CD4-positive, alpha-beta T cell treated with Interleukin-15 for 4 hours (primary cell): ENCODE results near the gene GALNT15.

ENCODE experiments used
- DNase-seq: peaks from one replicate; pipeline ENCODE4 v3.0.0-alpha.2; 2020; ENCODE audit warnings: low spot score

Gene GALNT15

GRCh38 chr3:16227566-16227965 is 53.1 kb downstream of the GALNT15 start:
- no peak for DNase-seq

- DNase-seq = no peak
Measured at GRCh38 chr3:16229681-16230080, 55.2 kb downstream of the GALNT15 start.

- DNase-seq = no peak
Measured at GRCh38 chr3:16231983-16232382, 57.5 kb downstream of the GALNT15 start.

DNA sequence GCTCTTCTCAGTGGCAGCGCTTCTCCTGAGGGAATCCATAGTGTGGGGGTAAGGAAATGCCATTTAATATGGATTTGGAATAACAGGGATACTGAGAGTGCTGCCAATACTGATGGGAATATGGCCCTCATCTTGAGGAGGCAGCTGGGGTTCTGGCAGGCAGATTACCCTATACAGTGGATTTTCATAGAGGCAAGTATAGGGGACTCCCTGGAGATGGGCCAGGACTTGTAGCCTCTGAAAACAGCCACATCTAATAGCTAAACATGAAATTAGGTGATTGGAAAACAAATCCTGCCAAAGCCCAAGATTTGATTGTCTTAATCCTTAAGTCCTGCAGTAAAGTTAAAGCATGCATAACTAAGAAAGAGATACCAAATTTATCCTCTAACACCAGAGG is 59.3 kb downstream of the GALNT15 start:
- no peak for DNase-seq

- DNase-seq = no peak
Measured at GRCh38 chr3:16234281-16234680, 59.8 kb downstream of the GALNT15 start.

DNA sequence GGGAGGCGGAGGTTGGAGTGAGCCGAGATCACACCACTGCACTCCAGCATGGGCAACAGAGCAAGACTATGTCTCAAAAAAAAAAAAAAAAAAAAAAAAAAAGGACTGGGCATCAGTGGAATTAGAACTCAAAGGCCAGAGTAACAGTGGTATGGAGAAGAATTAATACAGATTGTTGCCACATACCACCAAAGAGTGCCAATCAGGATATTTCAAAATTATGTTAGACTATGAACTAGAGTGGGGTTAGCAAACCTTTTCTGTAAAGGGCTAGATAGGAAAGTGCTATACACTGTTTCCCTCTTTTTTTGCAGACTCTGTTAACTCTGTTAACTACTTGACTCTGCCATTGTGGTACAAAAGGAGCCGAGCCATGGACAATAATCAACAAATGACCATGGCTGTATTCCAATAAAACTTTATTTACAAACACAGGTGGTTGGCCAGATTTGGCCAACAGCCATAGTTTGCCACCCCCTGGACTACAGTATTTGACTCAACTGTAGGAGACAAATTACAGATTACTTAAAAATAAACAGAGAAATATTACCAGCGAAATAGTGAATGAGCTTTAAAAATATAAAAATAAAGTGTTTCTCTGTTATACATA is 61.7 kb downstream of the GALNT15 start:
- no peak for DNase-seq

DNA sequence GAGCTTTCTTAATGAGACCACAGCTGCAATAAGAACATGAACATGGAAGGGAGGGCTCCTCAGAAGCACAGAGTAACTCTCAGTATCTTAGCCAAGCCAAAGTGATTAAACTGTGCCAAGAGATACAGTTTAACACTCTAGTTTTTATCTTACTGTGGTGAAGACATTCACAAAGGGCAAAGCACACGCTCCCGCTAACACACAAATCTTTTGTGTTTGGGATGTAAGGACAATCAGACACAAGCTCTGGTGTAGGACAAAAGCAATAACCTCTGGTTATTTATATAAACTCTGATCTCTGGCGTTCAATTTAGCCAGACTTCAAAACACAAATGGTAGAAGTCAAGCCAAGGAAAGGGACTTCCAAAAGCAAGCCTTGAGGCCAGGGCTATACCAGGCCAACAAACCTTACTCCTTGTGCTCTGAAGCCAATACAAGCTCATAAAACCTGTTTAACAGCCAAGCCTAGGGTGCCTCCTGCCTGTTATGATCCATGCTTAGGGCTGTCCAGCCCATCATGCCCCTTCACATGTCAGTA is 62.4 kb downstream of the GALNT15 start:
- DNase-seq = no peak

DNA sequence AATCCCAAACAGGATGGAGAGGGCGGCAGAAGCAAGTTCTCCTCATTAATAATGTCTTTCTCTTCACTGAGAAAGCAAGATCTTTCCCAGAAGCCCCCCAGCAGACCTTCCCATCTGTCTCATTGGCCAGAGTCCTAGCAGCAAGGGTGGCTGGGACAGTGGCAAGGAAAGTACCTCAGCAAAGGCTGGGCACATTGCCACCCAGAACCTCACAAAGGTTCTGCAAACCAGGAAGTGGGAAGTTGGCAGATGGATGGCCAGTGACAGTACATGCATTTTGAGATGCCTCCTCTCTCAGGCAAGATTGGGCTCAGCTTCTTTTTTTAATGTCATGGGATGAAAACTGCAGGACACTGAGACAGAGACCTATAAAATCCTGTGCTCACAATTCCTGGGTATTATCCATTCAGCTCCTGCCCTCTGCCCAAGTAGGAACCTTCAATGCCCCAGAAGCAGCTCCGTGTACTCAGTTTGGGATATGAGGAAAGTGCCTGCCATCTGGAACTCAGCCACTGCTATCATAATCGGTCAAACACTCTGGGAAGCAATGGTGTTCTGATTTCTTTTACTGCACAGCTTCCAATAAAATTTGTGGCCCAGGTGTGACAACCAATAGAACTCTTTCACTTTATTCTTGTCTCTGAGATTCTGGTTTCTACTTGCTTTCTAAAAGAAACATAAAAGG is 64.7 kb downstream of the GALNT15 start:
- DNase-seq = no peak

GRCh38 chr3:16239780-16240179 is 65.3 kb downstream of the GALNT15 start:
- no peak for DNase-seq

DNA sequence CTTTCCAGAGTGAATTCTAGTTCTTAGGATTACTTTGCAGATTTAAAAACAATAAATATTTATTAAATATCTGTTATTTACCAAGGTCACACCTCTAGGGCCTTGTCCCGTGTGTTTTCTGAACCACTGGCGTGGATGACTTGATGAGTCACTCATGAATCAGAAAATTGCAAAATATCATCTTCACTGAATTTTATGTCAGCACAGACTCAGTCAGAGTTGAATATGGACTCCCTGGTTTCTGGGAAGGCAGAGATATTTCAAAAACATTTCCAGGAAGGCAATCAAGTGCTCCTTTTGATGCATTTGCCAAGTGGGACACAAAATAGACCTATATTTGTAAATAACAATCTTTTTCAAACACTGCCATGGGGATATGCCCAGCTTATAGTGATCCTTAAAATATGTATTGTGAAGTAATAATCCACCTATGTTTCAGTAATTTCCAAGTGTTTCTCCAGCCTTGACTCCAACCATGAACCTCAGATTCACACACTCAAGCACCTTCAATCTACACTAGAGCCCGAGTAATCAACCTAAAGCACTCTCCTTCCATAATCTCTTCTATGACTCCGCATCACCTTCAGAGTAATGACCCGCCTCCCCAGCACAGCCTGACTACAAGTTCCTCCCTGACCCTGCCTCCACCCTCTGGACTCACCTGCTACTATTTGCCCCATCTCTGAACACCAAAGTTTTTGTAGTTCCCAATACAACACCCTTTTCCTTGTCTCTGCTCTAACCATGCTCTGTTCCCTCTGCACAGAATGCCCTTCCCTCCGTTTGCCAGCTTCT is 65.9 kb downstream of the GALNT15 start:
- DNase-seq = peak; percentile 16

- no peak for DNase-seq
Measured at GRCh38 chr3:16241225-16241624, 66.7 kb downstream of the GALNT15 start.

DNA sequence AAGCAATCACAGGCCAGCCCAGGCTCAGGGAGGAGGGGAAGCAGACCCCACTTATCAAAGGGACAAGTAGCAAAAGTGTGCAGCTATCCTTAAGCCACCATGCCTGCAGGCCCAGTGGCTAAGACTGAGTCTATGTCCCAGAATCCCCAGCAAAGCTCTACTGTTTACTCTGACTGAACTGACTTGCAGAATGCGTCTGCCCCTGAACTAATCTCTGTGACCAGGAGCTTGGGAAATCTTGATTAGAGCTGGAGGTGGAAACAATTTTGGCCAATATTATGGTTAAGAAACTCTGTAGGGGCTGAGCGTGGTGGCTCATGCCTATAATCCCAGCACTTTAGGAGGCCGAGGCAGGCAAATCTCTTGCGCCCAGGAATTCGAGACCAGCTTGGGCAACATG is 67.7 kb downstream of the GALNT15 start:
- DNase-seq = no peak

DNA sequence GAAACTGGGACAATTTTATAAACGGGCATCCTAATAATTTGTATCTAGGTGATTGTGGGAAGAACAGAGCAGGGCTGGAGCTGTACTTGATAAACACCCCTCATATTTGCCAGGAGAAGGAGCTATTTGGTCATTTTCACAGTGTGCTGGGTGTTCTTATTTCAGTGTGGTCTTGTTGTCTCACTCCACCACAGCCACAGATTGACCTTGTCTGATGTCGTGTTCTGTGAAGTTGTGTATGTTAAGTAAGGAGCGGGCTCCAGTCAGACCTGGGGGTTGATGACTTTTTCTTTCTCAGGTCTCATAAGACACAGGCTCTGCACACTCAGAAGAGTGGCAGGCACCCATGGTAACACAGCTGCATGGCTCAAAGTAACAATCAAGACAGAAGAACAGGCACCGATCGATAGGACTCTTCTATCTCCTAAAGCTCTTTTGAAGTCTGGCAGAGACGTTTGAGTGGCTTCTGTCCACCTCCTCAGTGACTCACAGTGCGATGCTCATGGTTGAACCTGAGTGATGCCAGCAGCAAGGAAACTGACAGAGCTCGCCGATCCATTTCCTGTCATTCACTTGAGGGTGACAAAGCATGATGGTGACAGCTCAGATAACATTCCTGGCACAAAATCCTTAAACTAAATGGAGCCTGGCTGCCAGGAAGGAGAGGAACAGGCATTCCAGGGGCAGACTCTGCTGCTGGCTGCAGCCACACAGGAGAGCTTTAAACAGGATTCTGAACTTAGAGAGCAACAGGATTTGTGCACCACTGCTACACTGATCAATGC is 69.4 kb downstream of the GALNT15 start:
- no peak for DNase-seq

DNA sequence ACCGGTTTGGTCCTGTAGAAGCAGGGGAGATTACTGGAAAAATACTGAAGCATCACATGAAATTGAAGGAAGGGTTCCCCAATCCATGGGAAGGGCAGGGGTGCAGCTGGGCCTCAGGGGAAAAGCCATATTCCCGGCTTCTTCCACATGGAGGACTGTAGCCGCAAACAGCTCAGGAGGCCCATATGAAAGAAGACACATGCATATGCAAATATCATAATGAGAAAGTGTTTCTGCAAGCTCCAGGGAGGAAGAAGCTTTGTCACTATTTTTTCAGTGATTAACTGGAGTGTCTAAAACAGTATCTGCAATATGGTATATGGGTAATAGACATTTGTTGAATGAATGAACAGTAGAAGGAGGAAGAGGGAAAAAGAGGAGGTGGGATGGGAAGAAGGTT is 71.1 kb downstream of the GALNT15 start:
- DNase-seq = no peak

- DNase-seq = peak; percentile 82
Measured at GRCh38 chr3:16247282-16248061, 73.0 kb downstream of the GALNT15 start.

DNA sequence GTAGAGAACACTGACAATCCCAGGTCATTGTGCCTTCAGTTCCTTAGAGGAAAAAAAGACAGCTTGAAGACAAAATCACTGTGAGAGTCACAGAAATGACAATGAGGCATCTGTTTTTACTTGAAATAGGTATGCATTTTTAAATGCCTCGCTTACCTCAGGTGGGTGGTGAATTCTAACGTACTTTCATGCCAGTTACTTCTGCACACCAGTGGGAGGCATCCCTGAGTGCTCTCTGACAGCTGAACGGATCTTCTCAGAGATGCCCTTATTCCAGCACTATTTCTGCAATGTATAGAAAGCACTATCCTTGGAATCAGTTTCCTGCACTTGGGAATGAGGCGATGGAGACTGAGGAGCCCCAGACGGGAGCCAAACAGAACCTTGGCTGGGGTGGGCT is 74.1 kb downstream of the GALNT15 start:
- no peak for DNase-seq

- no peak for DNase-seq
Measured at GRCh38 chr3:16249336-16249735, 74.9 kb downstream of the GALNT15 start.

- no peak for DNase-seq
Measured at GRCh38 chr3:16249886-16250285, 75.4 kb downstream of the GALNT15 start.

GRCh38 chr3:16251316-16252085 is 77.0 kb downstream of the GALNT15 start:
- no peak for DNase-seq

GRCh38 chr3:16252243-16252978 is 77.9 kb downstream of the GALNT15 start:
- DNase-seq = no peak
